ENCODE measurements around the gene VSX2. TPM values are rescaled to one million over a fixed set of nuclear protein-coding genes. Genes with fewer than 3 reads are reported as not detected.
A peak's percentile ranks its signal among the peaks of the same experiment; 100 is the strongest.

VSX2 gene
- total and polyA plus RNA-seq, 7 donors, result not detected

- Histone ChIP-seq H3K36me3 (ENCODE audit: insufficient read depth in 1 of 2, low read depth in 1 of 2) (peaks cover 0 to 96% of the 10 kb centered on the region in 2 donors), H3K27me3 (ENCODE audit: insufficient read depth in 3 of 3, low read length in 2 of 3) (no peaks in the 10 kb centered on the region), H3K9me3 (no peaks in the 10 kb centered on the region), H3K4me1 (peaks cover 5% of the 10 kb centered on the region), H3K27ac (peak overlapping the region; percentile 36), H3K4me3 (no peak overlapping the region)
- ATAC-seq (peak; percentile 48 to 86 (median 78)), DNase-seq (no peak)
- intact Hi-C loops (cut with DNase I), result no loop called here
- no peak for TF ChIP-seq CTCF (IDR thresholded peaks at IDR 0.05)
- WGBS, 3 donors, result 40 to 76% (median 46%) methylated on average over 11 of the region's 11 CpGs
Observed at GRCh38 chr14:74292061-74292460, 52.8 kb downstream of the VSX2 start.

GRCh38 chr14:74293606-74294005 lies 54.4 kb downstream of the VSX2 start:
- no peak for ATAC-seq
- DNase-seq, result no peak
- Histone ChIP-seq H3K36me3 (ENCODE audit: insufficient read depth in 1 of 2, low read depth in 1 of 2) (peaks cover 0 to 96% of the 10 kb centered on the region in 2 donors), H3K27ac (no peak overlapping the region), H3K4me3 (no peak overlapping the region), H3K9me3 (no peaks in the 10 kb centered on the region), H3K27me3 (ENCODE audit: insufficient read depth in 3 of 3, low read length in 2 of 3) (no peaks in the 10 kb centered on the region), H3K4me1 (peaks cover 5% of the 10 kb centered on the region)
- intact Hi-C loops (cut with DNase I), result no loop called here
- TF ChIP-seq CTCF (IDR thresholded peaks at IDR 0.05), result no peak
- WGBS, 3 donors, result 93 to 96% (median 96%) methylated on average over 2 of the region's 2 CpGs

GRCh38 chr14:74296037-74296467 lies 56.8 kb downstream of the VSX2 start:
- no peak for TF ChIP-seq CTCF (IDR thresholded peaks at IDR 0.05)
- peaks cover 6% of the 10 kb centered on the region for H3K4me1 ChIP-seq
- 80 to 89% (median 81%) methylated on average over 9 of the region's 9 CpGs for WGBS, 3 donors
- intact Hi-C loops (cut with DNase I), result no loop called here
- DNase-seq (no peak), ATAC-seq (no peak)
- H3K9me3 ChIP-seq, result no peaks in the 10 kb centered on the region
- no peak overlapping the region for H3K4me3 ChIP-seq
- no peak overlapping the region for H3K27ac ChIP-seq
- H3K27me3 ChIP-seq (ENCODE audit: insufficient read depth in 3 of 3, low read length in 2 of 3), result no peaks in the 10 kb centered on the region
- peaks cover 0 to 82% of the 10 kb centered on the region in 2 donors for H3K36me3 ChIP-seq (ENCODE audit: insufficient read depth in 1 of 2, low read depth in 1 of 2)

GRCh38 chr14:74297986-74298385 lies 58.7 kb downstream of the VSX2 start:
- peaks cover 7% of the 10 kb centered on the region for H3K4me1 ChIP-seq
- H3K36me3 ChIP-seq (ENCODE audit: insufficient read depth in 1 of 2, low read depth in 1 of 2), result peaks cover 0 to 63% of the 10 kb centered on the region in 2 donors
- no peak overlapping the region for H3K27ac ChIP-seq
- intact Hi-C loops (cut with DNase I), result no loop called here
- no peak overlapping the region for H3K4me3 ChIP-seq
- H3K27me3 ChIP-seq (ENCODE audit: insufficient read depth in 3 of 3, low read length in 2 of 3), result no peaks in the 10 kb centered on the region
- TF ChIP-seq CTCF (IDR thresholded peaks at IDR 0.05), result no peak
- WGBS, 3 donors, result 88 to 93% (median 93%) methylated on average over 10 of the region's 10 CpGs
- DNase-seq (no peak), ATAC-seq (no peak)
- H3K9me3 ChIP-seq, result no peaks in the 10 kb centered on the region

- DNase-seq (peak in 1 of 2 donors; percentile 37), ATAC-seq (no peak)
- intact Hi-C loops (cut with DNase I), result no loop called here
- no peak overlapping the region for H3K4me3 ChIP-seq
- peaks cover 7% of the 10 kb centered on the region for H3K4me1 ChIP-seq
- H3K27ac ChIP-seq, result peak overlapping the region; percentile 53
- no peaks in the 10 kb centered on the region for H3K27me3 ChIP-seq (ENCODE audit: insufficient read depth in 3 of 3, low read length in 2 of 3)
- H3K36me3 ChIP-seq (ENCODE audit: insufficient read depth in 1 of 2, low read depth in 1 of 2), result peaks cover 0 to 53% of the 10 kb centered on the region in 2 donors
- WGBS, 3 donors, result 32 to 42% (median 41%) methylated on average over 10 of the region's 10 CpGs
- no peak for TF ChIP-seq CTCF (IDR thresholded peaks at IDR 0.05)
- no peaks in the 10 kb centered on the region for H3K9me3 ChIP-seq
Observed at GRCh38 chr14:74299061-74299545, 59.9 kb downstream of the VSX2 start.

Measured in psoas muscle (tissue), 8 donors.